ENCODE measurements around the gene EFCAB12.
"Not testable (repeated sequence)": the region's sequence is repeated elsewhere in the genome, so short reads cannot be mapped to it uniquely, and the experiment has no call there.

EFCAB12 gene

GRCh38 chr3:129393271-129393670 lies 35.2 kb downstream of the EFCAB12 start:
- TF ChIP-seq YY1 (IDR thresholded peaks at IDR 0.05; ENCODE audit: insufficient read depth, insufficient read length): no peak
- TF ChIP-seq ZNF274 (IDR thresholded peaks at IDR 0.05; ENCODE audit: low read depth, low read length): no peak
- no peak for TF ChIP-seq SUZ12 (IDR thresholded peaks at IDR 0.05; ENCODE audit: extremely low read depth, insufficient read depth, insufficient read length)
- Histone ChIP-seq H3K4me1 (ENCODE audit: insufficient read depth, insufficient read length) (peaks cover 11% of the 10 kb centered on the region), H3K36me3 (ENCODE audit: insufficient read depth, insufficient read length, low read length) (peaks cover 82% of the 10 kb centered on the region), H3K9me3 (ENCODE audit: insufficient read depth, low read length) (no peaks in the 10 kb centered on the region), H3K27me3 (ENCODE audit: insufficient read depth, insufficient read length) (no peaks in the 10 kb centered on the region), H3K9ac (ENCODE audit: insufficient read length, low read depth) (no peak overlapping the region), H3K4me3 (ENCODE audit: insufficient read length, low read depth) (no peak overlapping the region)
- no peak for DNase-seq (ENCODE audit: low read depth, low spot score)

GRCh38 chr3:129392106-129392887 lies 36.1 kb downstream of the EFCAB12 start:
- not testable (repeated sequence) for H3K9me3 ChIP-seq (ENCODE audit: insufficient read depth, low read length); DNase-seq (ENCODE audit: low read depth, low spot score); H3K4me3 ChIP-seq (ENCODE audit: insufficient read length, low read depth); H3K27me3 ChIP-seq (ENCODE audit: insufficient read depth, insufficient read length); H3K9ac ChIP-seq (ENCODE audit: insufficient read length, low read depth)
- H3K4me1 ChIP-seq (ENCODE audit: insufficient read depth, insufficient read length): peaks cover 11% of the 10 kb centered on the region
- peaks cover 81% of the 10 kb centered on the region for H3K36me3 ChIP-seq (ENCODE audit: insufficient read depth, insufficient read length, low read length)

- not testable (repeated sequence) for H3K9ac ChIP-seq (ENCODE audit: insufficient read length, low read depth); H3K27me3 ChIP-seq (ENCODE audit: insufficient read depth, insufficient read length); DNase-seq (ENCODE audit: low read depth, low spot score); H3K9me3 ChIP-seq (ENCODE audit: insufficient read depth, low read length); H3K4me3 ChIP-seq (ENCODE audit: insufficient read length, low read depth)
- Histone ChIP-seq H3K4me1 (ENCODE audit: insufficient read depth, insufficient read length) (peaks cover 14% of the 10 kb centered on the region), H3K36me3 (ENCODE audit: insufficient read depth, insufficient read length, low read length) (peaks cover 81% of the 10 kb centered on the region)
Measured at GRCh38 chr3:129391583-129391982, 36.9 kb downstream of the EFCAB12 start.

GRCh38 chr3:129389572-129389937 lies 38.9 kb downstream of the EFCAB12 start:
- no peaks in the 10 kb centered on the region for H3K9me3 ChIP-seq (ENCODE audit: insufficient read depth, low read length)
- peaks cover 73% of the 10 kb centered on the region for H3K36me3 ChIP-seq (ENCODE audit: insufficient read depth, insufficient read length, low read length)
- DNase-seq (ENCODE audit: low read depth, low spot score): no peak
- H3K9ac ChIP-seq (ENCODE audit: insufficient read length, low read depth): peak overlapping the region; percentile 45
- H3K27me3 ChIP-seq (ENCODE audit: insufficient read depth, insufficient read length): no peaks in the 10 kb centered on the region
- peaks cover 14% of the 10 kb centered on the region for H3K4me1 ChIP-seq (ENCODE audit: insufficient read depth, insufficient read length)
- no peak overlapping the region for H3K4me3 ChIP-seq (ENCODE audit: insufficient read length, low read depth)
- TF ChIP-seq ZNF274 (IDR thresholded peaks at IDR 0.05; ENCODE audit: low read depth, low read length) (no peak), SUZ12 (IDR thresholded peaks at IDR 0.05; ENCODE audit: extremely low read depth, insufficient read depth, insufficient read length) (no peak), YY1 (IDR thresholded peaks at IDR 0.05; ENCODE audit: insufficient read depth, insufficient read length) (no peak)

GRCh38 chr3:129388791-129389571 lies 39.5 kb downstream of the EFCAB12 start:
- H3K4me1 ChIP-seq (ENCODE audit: insufficient read depth, insufficient read length): peaks cover 13% of the 10 kb centered on the region
- H3K36me3 ChIP-seq (ENCODE audit: insufficient read depth, insufficient read length, low read length): peaks cover 67% of the 10 kb centered on the region
- peak overlapping the region; percentile 45 for H3K9ac ChIP-seq (ENCODE audit: insufficient read length, low read depth)
- H3K9me3 ChIP-seq (ENCODE audit: insufficient read depth, low read length); H3K4me3 ChIP-seq (ENCODE audit: insufficient read length, low read depth); H3K27me3 ChIP-seq (ENCODE audit: insufficient read depth, insufficient read length): not testable (repeated sequence)
- peak; percentile 63 for DNase-seq (ENCODE audit: low read depth, low spot score)

- H3K9ac ChIP-seq (ENCODE audit: insufficient read length, low read depth): no peak overlapping the region
Measured at GRCh38 chr3:129387487-129387886, 40.9 kb downstream of the EFCAB12 start.

GRCh38 chr3:129386984-129387383 lies 41.5 kb downstream of the EFCAB12 start:
- Histone ChIP-seq H3K9me3 (ENCODE audit: insufficient read depth, low read length) (no peaks in the 10 kb centered on the region), H3K4me1 (ENCODE audit: insufficient read depth, insufficient read length) (peaks cover 13% of the 10 kb centered on the region), H3K9ac (ENCODE audit: insufficient read length, low read depth) (no peak overlapping the region), H3K4me3 (ENCODE audit: insufficient read length, low read depth) (no peak overlapping the region), H3K27me3 (ENCODE audit: insufficient read depth, insufficient read length) (no peaks in the 10 kb centered on the region), H3K36me3 (ENCODE audit: insufficient read depth, insufficient read length, low read length) (peaks cover 52% of the 10 kb centered on the region)
- TF ChIP-seq SUZ12 (IDR thresholded peaks at IDR 0.05; ENCODE audit: extremely low read depth, insufficient read depth, insufficient read length) (no peak), ZNF274 (IDR thresholded peaks at IDR 0.05; ENCODE audit: low read depth, low read length) (no peak), YY1 (IDR thresholded peaks at IDR 0.05; ENCODE audit: insufficient read depth, insufficient read length) (no peak)
- DNase-seq (ENCODE audit: low read depth, low spot score): no peak

More at GRCh38 chr3:129387487-129387886, 40.9 kb downstream of the EFCAB12 start:
- Histone ChIP-seq H3K9me3 (ENCODE audit: insufficient read depth, low read length) (no peaks in the 10 kb centered on the region), H3K4me1 (ENCODE audit: insufficient read depth, insufficient read length) (peaks cover 13% of the 10 kb centered on the region), H3K36me3 (ENCODE audit: insufficient read depth, insufficient read length, low read length) (peaks cover 57% of the 10 kb centered on the region), H3K4me3 (ENCODE audit: insufficient read length, low read depth) (no peak overlapping the region), H3K27me3 (ENCODE audit: insufficient read depth, insufficient read length) (no peaks in the 10 kb centered on the region)
- TF ChIP-seq ZNF274 (IDR thresholded peaks at IDR 0.05; ENCODE audit: low read depth, low read length): no peak
- TF ChIP-seq SUZ12 (IDR thresholded peaks at IDR 0.05; ENCODE audit: extremely low read depth, insufficient read depth, insufficient read length): no peak
- TF ChIP-seq YY1 (IDR thresholded peaks at IDR 0.05; ENCODE audit: insufficient read depth, insufficient read length): no peak
- no peak for DNase-seq (ENCODE audit: low read depth, low spot score)

- not testable (repeated sequence) for H3K9ac ChIP-seq (ENCODE audit: insufficient read length, low read depth); H3K4me3 ChIP-seq (ENCODE audit: insufficient read length, low read depth); H3K9me3 ChIP-seq (ENCODE audit: insufficient read depth, low read length); DNase-seq (ENCODE audit: low read depth, low spot score); H3K27me3 ChIP-seq (ENCODE audit: insufficient read depth, insufficient read length)
- peaks cover 37% of the 10 kb centered on the region for H3K36me3 ChIP-seq (ENCODE audit: insufficient read depth, insufficient read length, low read length)
- H3K4me1 ChIP-seq (ENCODE audit: insufficient read depth, insufficient read length): peaks cover 19% of the 10 kb centered on the region
Measured at GRCh38 chr3:129385507-129385906, 42.9 kb downstream of the EFCAB12 start.
